Activated T-helper 9 cell treated with anti-CD3 and anti-CD28 coated beads, Interleukin-2, amount 50 U/mL, for 16 hours (primary cell): ENCODE results near the gene CFAP65.

Experiments
- DNase-seq: peaks from one replicate; pipeline ENCODE4 v3.0.0-alpha.2; 2020; ENCODE audit warnings: low read depth

CFAP65 gene

GRCh38 chr2:219041252-219041651 is at the start of gene CFAP65:
Gene CFAP65 (minus strand): TSS chr2:219041516. CDS start chr2:219039048, 2,468 bp downstream.
- no peak for DNase-seq

- no peak for DNase-seq
These were observed 49.4 kb upstream of the CFAP65 start for GRCh38 chr2:219090436-219091299.

- DNase-seq: no peak
These were observed 48.0 kb upstream of the CFAP65 start for GRCh38 chr2:219089330-219089729.

- DNase-seq: no peak
These were observed 46.5 kb upstream of the CFAP65 start for GRCh38 chr2:219087848-219088247.

- DNase-seq: no peak
These were observed 46.0 kb upstream of the CFAP65 start for GRCh38 chr2:219087361-219087760.

GRCh38 chr2:219086196-219086595 is 44.9 kb upstream of the CFAP65 start:
- DNase-seq: no peak

GRCh38 chr2:219084791-219085190 is 43.5 kb upstream of the CFAP65 start:
- DNase-seq: no peak

GRCh38 chr2:219082332-219082958 is 41.1 kb upstream of the CFAP65 start:
- no peak for DNase-seq

- DNase-seq: no peak
These were observed 40.5 kb upstream of the CFAP65 start for GRCh38 chr2:219081701-219082331.

- no peak for DNase-seq
These were observed 39.8 kb upstream of the CFAP65 start for GRCh38 chr2:219081096-219081495.

- no peak for DNase-seq
These were observed 38.1 kb upstream of the CFAP65 start for GRCh38 chr2:219079417-219079816.

- DNase-seq: no peak
These were observed 37.6 kb upstream of the CFAP65 start for GRCh38 chr2:219078951-219079350.

GRCh38 chr2:219078126-219078525 is 36.8 kb upstream of the CFAP65 start:
- DNase-seq: no peak

GRCh38 chr2:219076253-219076652 is 34.9 kb upstream of the CFAP65 start:
- no peak for DNase-seq

GRCh38 chr2:219073413-219074129 is 32.3 kb upstream of the CFAP65 start:
- DNase-seq: no peak

GRCh38 chr2:219072741-219073250 is 31.5 kb upstream of the CFAP65 start:
- DNase-seq: no peak

- DNase-seq: no peak
These were observed 30.0 kb upstream of the CFAP65 start for GRCh38 chr2:219071131-219071816.

GRCh38 chr2:219065484-219065883 is 24.2 kb upstream of the CFAP65 start:
- DNase-seq: no peak

GRCh38 chr2:219062081-219062480 is 20.8 kb upstream of the CFAP65 start:
- no peak for DNase-seq

- no peak for DNase-seq
These were observed 19.8 kb upstream of the CFAP65 start, which contains the start of gene IHH for GRCh38 chr2:219060821-219061791. Gene IHH (minus strand): TSS chr2:219060921. CDS start chr2:219060467, 454 bp downstream.
